H7 (cell line): ENCODE measurements around the gene HVCN1. TPM values are rescaled to one million over a fixed set of nuclear protein-coding genes. Genes with fewer than 3 reads are reported as not detected.
"Not testable (repeated sequence)": the region's sequence is repeated elsewhere in the genome, so short reads cannot be mapped to it uniquely, and the experiment has no call there.

Experiments
- DNase-seq: peaks from one replicate; pipeline ENCODE4 v3.0.0; 2012
- H3K27me3 ChIP-seq: 2 replicates; pipeline ENCODE4 v1.6.0; 2011; ENCODE audit warnings: mild to moderate bottlenecking, low read length; ENCODE audit not compliant: control insufficient read depth, insufficient read depth
- H3K36me3 ChIP-seq: replicated peaks from 2 replicates; pipeline ENCODE4 v1.5.1; 2011; ENCODE audit warnings: low read length; ENCODE audit not compliant: control insufficient read depth, insufficient read depth
- H3K4me3 ChIP-seq: 2 replicates; pipeline ENCODE4 v1.5.1; 2011; ENCODE audit warnings: low read depth, mild to moderate bottlenecking, control low read depth, low read length, moderate library complexity; ENCODE audit not compliant: insufficient read depth
- total RNA-seq: library from RNA; depleted of rRNA; stranded (reverse); fragments of >200 nt; shearing (Covaris generic); gene quantifications from 2 replicates; pipeline ENCODE4 v1.2.3, GENCODE V29; 2014; rRNA removed

Gene HVCN1, protein sequence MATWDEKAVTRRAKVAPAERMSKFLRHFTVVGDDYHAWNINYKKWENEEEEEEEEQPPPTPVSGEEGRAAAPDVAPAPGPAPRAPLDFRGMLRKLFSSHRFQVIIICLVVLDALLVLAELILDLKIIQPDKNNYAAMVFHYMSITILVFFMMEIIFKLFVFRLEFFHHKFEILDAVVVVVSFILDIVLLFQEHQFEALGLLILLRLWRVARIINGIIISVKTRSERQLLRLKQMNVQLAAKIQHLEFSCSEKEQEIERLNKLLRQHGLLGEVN
- total RNA-seq = 5.8 and 6.9 TPM in 2 replicates

DNA sequence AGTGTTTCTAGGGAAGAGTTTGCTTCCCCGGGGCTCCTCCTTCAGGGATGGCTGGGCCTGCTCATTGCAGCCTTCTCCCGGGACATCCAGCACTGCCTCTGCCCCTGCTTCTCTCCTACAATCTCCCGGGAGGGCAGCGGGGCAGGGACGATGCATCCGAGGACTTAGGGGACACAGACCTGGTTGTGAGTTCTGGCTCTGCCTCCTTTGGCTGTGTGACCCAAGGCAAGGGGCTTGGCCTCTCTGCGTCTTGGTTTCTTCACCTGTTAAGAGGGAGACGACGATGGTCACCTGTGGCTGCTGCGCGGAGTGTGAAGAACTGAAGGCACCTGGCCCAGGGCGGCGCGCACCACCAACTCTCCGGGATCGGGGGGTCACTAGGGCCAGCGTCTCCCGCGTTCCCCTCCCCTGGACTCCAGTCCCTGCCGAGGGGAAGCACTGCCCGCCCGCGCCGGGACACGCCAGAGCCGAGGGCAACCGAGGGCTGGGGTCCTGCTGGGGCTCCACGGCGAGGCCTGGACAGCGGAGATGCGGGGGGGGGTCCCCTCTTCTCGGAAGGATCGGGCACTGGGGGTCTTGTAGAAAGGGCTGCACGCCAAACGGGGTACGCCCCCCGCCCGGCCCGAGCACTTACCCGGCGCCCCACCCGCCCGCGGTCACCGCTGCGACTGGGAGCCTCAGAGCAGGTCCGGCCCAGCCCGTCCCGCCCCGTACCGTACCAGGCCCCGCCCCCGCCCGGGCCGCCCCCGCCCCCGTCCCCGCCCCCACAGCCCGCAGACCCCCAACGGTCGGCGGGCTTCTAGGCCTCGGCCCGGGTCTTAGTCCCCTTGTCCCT, at the start of gene HVCN1:
HVCN1 (minus strand) TSS at position 670 of the 835 bp plus-strand sequence. CDS start 5,870 bp downstream, outside the sequence.
- Histone ChIP-seq H3K27me3 (peaks cover 14% of the 10 kb centered on the region), H3K4me3 (peak within 1 kb of the TSS; percentile 69), H3K36me3 (no peaks in the 10 kb centered on the region)
- DNase-seq = peak; percentile 98

DNA sequence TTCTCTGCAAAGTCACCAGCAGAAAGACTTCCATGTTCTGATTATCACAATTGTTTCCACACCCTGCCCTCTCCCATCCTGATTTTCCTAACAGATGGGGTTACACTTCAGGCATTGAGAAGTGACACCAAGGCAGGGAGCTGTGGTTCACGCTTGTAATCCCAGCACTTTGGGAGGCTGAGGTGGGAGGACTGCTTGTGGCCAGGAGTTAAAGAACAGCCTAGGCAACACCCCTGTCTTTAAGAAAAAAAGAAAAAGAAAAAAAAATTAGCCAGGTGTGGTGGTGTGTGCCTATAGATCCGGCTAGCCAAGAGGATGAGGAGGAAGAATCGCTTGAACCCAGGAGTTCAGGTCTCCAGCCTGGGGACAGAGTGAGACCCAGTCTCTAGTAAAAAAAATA, 48.6 kb upstream of the HVCN1 start:
- DNase-seq = no peak
- Histone ChIP-seq H3K4me3 (no peak overlapping the region), H3K27me3 (no peaks in the 10 kb centered on the region), H3K36me3 (peaks cover 1% of the 10 kb centered on the region)

DNA sequence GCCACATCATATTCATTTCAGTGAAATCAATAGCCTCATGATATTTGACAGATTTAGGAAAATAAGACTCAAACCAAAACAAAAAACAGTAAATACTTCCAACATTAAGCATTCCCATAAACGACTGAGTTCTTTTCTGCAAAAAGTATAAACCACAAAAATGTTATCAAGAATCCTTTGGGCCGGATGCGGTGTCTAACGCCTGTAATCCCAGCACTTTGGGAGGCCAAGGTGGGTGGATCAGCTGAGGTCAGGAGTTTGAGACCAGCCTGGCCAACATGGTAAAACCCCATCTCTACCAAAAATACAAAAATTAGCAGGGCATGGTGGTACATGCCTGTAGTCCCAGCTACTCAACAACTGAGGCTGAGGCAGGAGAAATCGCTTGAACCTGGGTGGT, 48.1 kb upstream of the HVCN1 start:
- H3K36me3 ChIP-seq, H3K27me3 ChIP-seq, DNase-seq, H3K4me3 ChIP-seq: not testable (repeated sequence)

DNA sequence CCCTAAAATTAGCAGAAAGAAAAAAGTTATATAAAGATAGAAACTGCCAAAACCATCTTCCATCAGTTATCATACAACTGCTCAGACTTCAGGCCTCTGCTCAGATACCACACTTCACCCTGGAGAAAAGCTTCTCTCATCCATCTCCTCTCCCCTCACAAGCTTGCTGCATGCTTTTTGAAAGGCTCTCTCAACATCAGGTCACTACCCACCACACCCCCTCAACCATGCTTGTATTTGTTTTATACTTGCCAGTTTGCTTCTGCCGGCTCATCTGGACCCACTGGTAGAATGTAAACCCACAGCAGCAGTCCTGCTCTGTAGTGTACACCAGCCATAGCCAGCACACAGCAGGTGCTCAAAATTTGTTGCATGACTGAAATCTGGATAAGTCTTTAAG, 45.0 kb upstream of the HVCN1 start:
- no peaks in the 10 kb centered on the region for H3K27me3 ChIP-seq
- peaks cover 17% of the 10 kb centered on the region for H3K36me3 ChIP-seq
- no peak for DNase-seq
- no peak overlapping the region for H3K4me3 ChIP-seq

DNA sequence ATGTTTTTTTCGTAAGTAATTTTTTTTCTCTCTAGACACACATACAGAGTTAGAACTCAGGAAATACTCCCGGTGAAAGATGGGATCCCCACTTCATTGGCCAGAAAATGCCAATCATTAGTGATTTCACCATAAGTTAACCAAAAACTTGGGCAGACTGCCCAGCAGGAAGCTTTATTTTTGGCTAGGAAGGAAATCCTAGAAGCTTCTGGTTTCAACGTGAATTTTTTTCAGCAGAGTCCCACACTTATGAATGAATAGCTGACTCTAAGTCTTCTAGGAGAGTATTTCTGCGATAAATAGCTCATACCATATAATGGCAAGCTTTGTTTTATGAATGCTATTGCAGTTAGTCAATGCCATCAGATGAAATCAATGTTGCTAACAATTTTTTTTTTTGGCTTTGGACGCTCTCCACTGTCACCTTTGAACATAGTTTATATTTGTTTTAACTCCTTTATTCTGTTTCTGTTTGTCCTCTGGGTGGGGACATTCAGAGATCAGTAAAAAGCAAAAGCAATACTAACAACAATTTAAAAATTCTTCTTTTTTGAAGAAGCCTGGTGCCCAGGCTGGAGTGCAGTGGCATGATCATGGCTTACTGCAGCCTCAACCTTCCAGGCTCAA, 44.3 kb upstream of the HVCN1 start:
- peaks cover 23% of the 10 kb centered on the region for H3K36me3 ChIP-seq
- DNase-seq = no peak
- no peak overlapping the region for H3K4me3 ChIP-seq
- H3K27me3 ChIP-seq = no peaks in the 10 kb centered on the region

DNA sequence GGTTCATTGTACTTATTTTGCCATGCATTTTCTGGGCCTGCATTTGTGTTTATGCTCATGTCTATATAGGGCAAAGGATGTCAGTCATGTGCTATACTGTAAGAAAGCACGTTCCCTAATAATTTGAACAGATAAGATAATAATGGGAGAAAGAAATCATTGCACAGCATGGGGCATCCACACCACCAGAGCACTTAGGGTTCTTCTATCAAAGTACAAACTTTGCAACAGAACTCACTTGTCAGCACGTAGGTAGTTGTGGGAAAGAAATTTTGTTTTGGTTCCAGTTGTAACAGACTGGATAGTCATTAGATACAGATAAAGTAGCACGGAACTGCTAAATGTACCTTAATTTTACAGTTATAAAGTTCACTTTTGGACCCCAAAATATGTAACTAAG, 43.7 kb upstream of the HVCN1 start:
- Histone ChIP-seq H3K36me3 (peaks cover 23% of the 10 kb centered on the region), H3K4me3 (no peak overlapping the region), H3K27me3 (no peaks in the 10 kb centered on the region)
- DNase-seq = no peak

DNA sequence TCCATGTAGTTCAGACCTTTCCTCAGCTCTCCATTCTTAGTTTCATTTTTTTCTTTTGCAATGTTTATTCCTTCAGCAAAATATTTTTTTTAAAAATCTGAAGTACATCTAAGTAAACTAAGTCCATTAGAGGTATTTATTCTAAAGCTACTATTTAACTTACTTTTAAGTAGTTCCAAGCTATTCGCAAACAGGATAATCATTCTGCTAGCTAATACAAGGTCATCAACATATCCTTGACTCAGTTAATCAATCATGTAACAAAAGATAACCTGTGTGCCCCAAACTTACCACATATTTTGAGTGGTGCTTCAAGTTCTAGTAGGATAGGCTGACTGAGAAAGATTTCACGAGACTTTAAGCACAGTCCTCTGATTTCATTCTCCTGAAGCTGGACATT, 42.6 kb upstream of the HVCN1 start:
- Histone ChIP-seq H3K36me3 (peaks cover 23% of the 10 kb centered on the region), H3K27me3 (no peaks in the 10 kb centered on the region), H3K4me3 (no peak overlapping the region)
- DNase-seq = no peak

DNA sequence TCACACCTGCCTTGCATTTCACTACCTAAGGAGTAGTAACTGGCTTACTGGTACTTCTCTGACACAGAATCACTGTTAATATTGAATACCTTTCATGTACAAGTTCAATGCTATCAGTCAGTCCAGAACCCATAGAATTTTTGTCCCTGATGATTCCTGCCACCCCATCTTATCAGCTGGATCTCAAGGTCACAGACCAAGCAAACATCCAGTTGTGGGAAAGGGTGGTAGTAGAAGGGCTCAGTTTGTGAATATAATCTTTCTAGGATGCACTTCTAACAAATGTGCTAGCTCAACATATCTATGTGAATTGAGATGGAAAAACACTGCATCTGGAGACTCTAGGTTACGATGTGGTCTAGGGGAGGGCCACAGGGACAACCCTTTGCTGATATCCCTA, 39.7 kb upstream of the HVCN1 start:
- no peak for DNase-seq
- no peaks in the 10 kb centered on the region for H3K27me3 ChIP-seq
- H3K4me3 ChIP-seq = no peak overlapping the region
- H3K36me3 ChIP-seq = peaks cover 31% of the 10 kb centered on the region

DNA sequence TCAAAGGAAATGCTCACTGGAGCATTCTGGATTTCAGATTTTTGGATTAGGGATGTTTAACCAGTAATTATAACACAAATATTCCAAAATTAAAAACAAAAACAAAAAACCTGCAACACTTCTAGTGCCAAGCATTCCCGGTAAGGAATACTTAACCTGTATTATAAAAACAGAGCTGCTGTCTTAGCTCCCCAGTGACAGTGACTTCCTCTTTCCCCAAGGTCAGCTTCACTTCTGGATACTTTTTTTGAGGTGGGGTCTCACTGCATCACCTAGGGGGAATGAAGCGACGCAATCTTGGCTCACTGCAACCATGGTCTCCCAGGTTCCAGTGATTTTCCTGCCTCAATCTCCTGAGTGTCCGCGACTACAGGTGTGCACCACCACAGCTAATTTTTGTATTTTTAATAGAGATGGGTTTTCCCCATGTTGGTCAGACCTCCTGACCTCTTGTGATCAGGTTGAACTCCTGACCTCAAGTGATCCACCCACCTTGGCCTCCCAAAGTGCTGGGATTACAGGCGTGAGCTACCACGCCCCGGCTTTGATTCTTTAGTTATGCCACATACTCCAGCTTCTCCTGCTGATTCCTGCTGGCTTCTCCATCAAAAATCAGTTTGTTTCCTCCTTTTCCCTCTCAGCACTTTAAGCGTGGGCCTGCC, 37.9 kb upstream of the HVCN1 start:
- Histone ChIP-seq H3K27me3 (no peaks in the 10 kb centered on the region), H3K36me3 (peaks cover 38% of the 10 kb centered on the region), H3K4me3 (no peak overlapping the region)
- DNase-seq = no peak

DNA sequence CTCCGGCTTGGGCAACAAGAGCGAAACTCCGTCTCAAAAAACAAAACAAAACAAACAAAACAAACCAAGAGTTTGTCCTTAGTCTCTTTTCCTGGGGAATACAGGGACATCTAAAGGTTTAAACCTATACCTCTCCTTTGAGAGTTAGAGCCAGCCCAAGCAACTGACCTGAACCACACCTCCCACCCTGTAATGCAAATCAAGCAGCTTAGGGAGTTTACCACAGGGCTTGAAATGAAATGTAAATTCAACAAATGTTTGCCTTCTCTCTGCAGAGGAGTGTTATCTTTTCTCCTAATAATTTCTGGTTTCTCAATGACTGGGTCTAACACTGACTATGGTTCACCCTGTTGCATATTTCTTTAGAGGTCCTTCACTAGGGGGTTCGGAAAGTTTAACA, 37.1 kb upstream of the HVCN1 start:
- Histone ChIP-seq H3K36me3 (peaks cover 37% of the 10 kb centered on the region), H3K27me3 (no peaks in the 10 kb centered on the region), H3K4me3 (no peak overlapping the region)
- DNase-seq = peak; percentile 40

DNA sequence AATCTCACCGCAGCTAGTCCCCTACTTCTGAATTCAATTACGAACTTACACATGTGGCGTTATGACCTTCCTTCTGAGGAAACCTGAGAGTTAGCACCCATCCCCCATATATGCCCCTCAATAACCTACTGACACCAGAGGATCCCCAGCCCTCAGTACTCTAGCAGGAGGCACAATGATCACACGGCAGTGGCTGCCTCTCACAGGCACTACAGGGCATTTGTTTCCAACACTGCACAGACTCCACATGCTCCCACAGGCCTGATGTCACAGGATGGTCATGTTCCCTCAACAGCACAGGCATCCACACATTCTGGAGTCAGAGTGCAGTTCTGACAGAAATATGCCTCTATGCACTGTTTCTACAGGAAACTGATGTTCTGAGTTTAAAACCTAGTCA, 36.4 kb upstream of the HVCN1 start:
- H3K27me3 ChIP-seq = no peaks in the 10 kb centered on the region
- H3K4me3 ChIP-seq = no peak overlapping the region
- H3K36me3 ChIP-seq = peaks cover 40% of the 10 kb centered on the region
- no peak for DNase-seq

DNA sequence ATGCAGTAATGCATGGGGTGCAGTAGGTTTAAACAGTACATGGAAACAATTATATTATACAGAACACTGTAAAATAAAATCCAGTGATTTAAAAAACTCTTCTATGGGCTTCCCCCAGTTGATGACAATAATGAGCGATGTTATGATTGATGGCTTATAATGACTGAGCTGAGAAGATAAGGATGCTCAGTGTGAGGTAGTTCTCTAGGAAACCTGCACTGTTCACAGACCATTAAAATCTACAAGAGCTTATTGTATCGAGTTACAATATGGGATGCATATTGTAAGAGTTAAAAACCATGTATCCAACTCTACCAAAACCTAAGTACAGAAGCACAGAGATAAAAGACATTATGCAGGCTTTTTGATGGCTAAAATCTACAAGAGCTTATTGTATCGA, 34.0 kb upstream of the HVCN1 start:
- peaks cover 37% of the 10 kb centered on the region for H3K36me3 ChIP-seq
- not testable (repeated sequence) for DNase-seq

DNA sequence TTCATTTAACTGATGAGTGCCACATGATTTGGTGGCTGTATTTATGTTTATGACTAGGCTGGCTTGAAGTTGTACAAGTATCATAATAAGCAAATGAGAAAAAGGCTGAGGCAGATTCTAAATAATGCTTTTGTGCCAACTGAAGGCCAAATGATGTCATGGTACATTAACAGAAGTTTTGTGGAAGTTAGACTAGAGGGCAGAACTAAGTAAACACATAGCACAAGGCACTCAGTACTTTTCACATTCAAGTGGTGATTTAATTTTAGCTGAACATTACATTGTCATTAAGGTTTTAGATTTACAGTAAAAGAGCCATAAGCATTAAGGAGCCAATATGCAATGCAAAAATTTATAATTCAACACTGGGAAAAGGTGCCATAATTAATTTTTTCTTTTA, 32.7 kb upstream of the HVCN1 start:
- H3K36me3 ChIP-seq = peaks cover 37% of the 10 kb centered on the region
- no peaks in the 10 kb centered on the region for H3K27me3 ChIP-seq
- no peak for DNase-seq
- no peak overlapping the region for H3K4me3 ChIP-seq

More for the DNA sequence above, 34.0 kb upstream of the HVCN1 start:
- H3K27me3 ChIP-seq, H3K4me3 ChIP-seq: not testable (repeated sequence)

DNA sequence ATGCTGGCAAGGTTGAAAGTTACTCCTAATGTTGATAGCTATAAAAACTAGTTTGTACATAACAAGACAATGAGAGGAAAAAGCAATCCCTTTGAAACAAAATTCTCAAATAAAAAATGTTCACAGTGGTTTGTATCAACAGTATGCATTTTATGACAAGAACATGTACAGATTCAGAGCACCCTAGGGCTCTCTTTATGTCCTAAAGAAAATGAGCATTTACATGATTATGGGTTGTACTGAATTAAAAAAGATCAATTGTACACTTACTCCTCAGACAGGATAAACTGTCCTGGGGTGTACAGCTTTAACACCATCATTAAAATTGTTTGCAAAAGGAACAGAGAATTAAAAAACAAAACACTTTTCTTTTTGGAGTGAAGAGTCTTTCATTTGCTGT, 31.6 kb upstream of the HVCN1 start:
- Histone ChIP-seq H3K4me3 (no peak overlapping the region), H3K27me3 (no peaks in the 10 kb centered on the region), H3K36me3 (peaks cover 36% of the 10 kb centered on the region)
- no peak for DNase-seq
